LHCN-M2 (cell line): Measurements from ENCODE around the gene PFKP. TPM values are rescaled to one million over a fixed set of nuclear protein-coding genes. Genes with fewer than 3 reads are reported as not detected.

Source experiments
- DNase-seq: peaks from one replicate; pipeline ENCODE4 v3.0.0-alpha.2; 2012; ENCODE audit warnings: low read depth
- total RNA-seq: library from RNA; depleted of rRNA; stranded (reverse); fragments of >200 nt; gene quantifications from 2 replicates; pipeline ENCODE4 v1.2.3, GENCODE V29; 2014

The PFKP gene
- total RNA-seq, 1 experiment from 2014 or later, result 174 TPM

- no peak for DNase-seq
Observed at GRCh38 chr10:3135006-3135405, 67.7 kb downstream of the PFKP start.

GRCh38 chr10:3136336-3136735, 69.0 kb downstream of the PFKP start:
- DNase-seq, result no peak

GRCh38 chr10:3136763-3137611, 69.6 kb downstream of the PFKP start:
- DNase-seq, result peak; percentile 85

GRCh38 chr10:3137958-3138726, 70.8 kb downstream of the PFKP start:
- no peak for DNase-seq

GRCh38 chr10:3139216-3139910, 72.0 kb downstream of the PFKP start:
- DNase-seq, result no peak

GRCh38 chr10:3140280-3140679, 72.9 kb downstream of the PFKP start:
- no peak for DNase-seq

- DNase-seq, result no peak
Observed at GRCh38 chr10:3141351-3142005, 74.1 kb downstream of the PFKP start.

- no peak for DNase-seq
Observed at GRCh38 chr10:3142146-3142875, 75.0 kb downstream of the PFKP start.

GRCh38 chr10:3143366-3143765, 76.0 kb downstream of the PFKP start:
- no peak for DNase-seq

- no peak for DNase-seq
Observed at GRCh38 chr10:3143791-3144434, 76.6 kb downstream of the PFKP start.

GRCh38 chr10:3145366-3145765, 78.0 kb downstream of the PFKP start:
- no peak for DNase-seq

- no peak for DNase-seq
Observed at GRCh38 chr10:3146289-3146688, 78.9 kb downstream of the PFKP start.

GRCh38 chr10:3147117-3147820, 79.9 kb downstream of the PFKP start:
- DNase-seq, result no peak

GRCh38 chr10:3148041-3148440, 80.7 kb downstream of the PFKP start:
- DNase-seq, result no peak

GRCh38 chr10:3148994-3149393, 81.6 kb downstream of the PFKP start:
- DNase-seq, result no peak

- DNase-seq, result no peak
Observed at GRCh38 chr10:3149918-3150317, 82.6 kb downstream of the PFKP start.

GRCh38 chr10:3150366-3150765, 83.0 kb downstream of the PFKP start:
- DNase-seq, result no peak

- no peak for DNase-seq
Observed at GRCh38 chr10:3150961-3151360, 83.6 kb downstream of the PFKP start.

- no peak for DNase-seq
Observed at GRCh38 chr10:3151889-3152565, 84.7 kb downstream of the PFKP start.
